Measurements from ENCODE around the gene TMEM134. TPM values are rescaled to one million over a fixed set of nuclear protein-coding genes. Genes with fewer than 3 reads are reported as not detected.
A peak's percentile ranks its signal among the peaks of the same experiment; 100 is the strongest.

Gene TMEM134
- total RNA-seq, 1 donor from 2014 or later = 38.0 TPM

DNA sequence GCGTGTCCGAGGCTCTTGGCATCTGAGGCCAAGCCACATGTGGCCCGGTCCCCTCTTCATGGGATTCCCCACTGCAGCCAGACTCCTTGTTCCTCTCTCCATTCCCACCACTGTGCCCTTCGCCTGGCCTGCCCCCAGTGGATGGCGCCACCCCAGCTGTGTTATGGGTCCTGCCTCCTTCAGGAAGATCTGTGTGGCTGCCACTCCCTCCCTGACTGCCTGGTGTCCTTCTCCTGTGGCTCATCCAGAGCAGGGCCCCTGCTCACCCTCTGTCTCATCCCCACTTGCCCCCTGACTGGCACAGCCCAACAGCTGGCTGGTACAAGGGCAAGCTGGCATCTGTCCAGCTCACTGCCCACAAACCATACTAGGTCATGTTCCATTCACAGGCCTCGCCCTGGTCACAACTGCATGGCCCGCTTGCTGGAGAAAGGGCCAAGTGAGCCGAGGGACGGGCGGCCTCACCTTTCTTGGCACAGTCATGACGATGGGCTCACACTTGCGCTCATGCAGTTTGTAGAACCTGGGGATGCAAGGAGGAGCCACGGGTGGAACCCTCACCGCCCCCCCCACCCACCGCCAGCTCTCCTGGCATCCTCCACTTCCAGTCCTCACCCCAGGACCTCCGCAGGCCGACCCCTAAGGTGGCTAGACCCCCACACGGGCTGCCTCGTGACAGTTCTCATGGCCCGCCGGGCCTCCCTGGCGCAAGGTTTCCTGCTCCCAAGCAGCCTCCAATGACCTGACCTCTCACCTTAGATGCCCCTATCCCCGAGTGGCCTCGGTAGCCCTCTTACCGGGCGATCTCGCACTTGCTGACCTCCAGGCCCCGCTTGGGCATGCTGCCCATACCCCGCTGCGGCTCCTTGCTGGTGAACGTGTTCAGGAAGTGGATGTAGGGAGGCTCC is 29.5 kb downstream of the TMEM134 start:
- Histone ChIP-seq H3K27ac (ENCODE audit: low read depth, low read length) (no peak overlapping the region), H3K9me3 (ENCODE audit: insufficient read depth, low read depth, low read length) (no peaks in the 10 kb centered on the region), H3K4me2 (ENCODE audit: low read length) (no peak overlapping the region), H2AFZ (ENCODE audit: low read depth, low read length) (no peak overlapping the region), H3K4me1 (ENCODE audit: insufficient read depth, low read length) (peaks cover 25% of the 10 kb centered on the region), H3K27me3 (ENCODE audit: insufficient read depth, low read length) (no peaks in the 10 kb centered on the region), H3K36me3 (ENCODE audit: insufficient read depth, low read length) (no peaks in the 10 kb centered on the region), H3K9ac (ENCODE audit: low read length) (no peak overlapping the region), H4K20me1 (ENCODE audit: insufficient read depth, low read length) (peaks cover 20% of the 10 kb centered on the region), H3K4me3 (ENCODE audit: insufficient read depth, low read depth, low read length) (no peak overlapping the region), H3K79me2 (ENCODE audit: insufficient read depth, low read length) (peaks cover 15% of the 10 kb centered on the region)
- DNase-seq (ENCODE audit: low read depth) (no peak), FAIRE-seq (no peak)
- Mint-ChIP-seq H3K9me3 (ENCODE audit: unreplicated experiment) (no peaks in the 10 kb centered on the region), H3K4me1 (ENCODE audit: low read depth, unreplicated experiment) (peaks cover 11% of the 10 kb centered on the region), H3K27me3 (ENCODE audit: low read depth, unreplicated experiment) (no peaks in the 10 kb centered on the region), H3K27ac (ENCODE audit: unreplicated experiment) (peak overlapping the region; percentile 87), H3K4me3 (ENCODE audit: unreplicated experiment) (no peak overlapping the region), H3K36me3 (ENCODE audit: low read depth, unreplicated experiment) (peaks cover 1% of the 10 kb centered on the region)
- no peak for TF ChIP-seq EZH2 (IDR thresholded peaks at IDR 0.05; ENCODE audit: insufficient read depth, low read length)

DNA sequence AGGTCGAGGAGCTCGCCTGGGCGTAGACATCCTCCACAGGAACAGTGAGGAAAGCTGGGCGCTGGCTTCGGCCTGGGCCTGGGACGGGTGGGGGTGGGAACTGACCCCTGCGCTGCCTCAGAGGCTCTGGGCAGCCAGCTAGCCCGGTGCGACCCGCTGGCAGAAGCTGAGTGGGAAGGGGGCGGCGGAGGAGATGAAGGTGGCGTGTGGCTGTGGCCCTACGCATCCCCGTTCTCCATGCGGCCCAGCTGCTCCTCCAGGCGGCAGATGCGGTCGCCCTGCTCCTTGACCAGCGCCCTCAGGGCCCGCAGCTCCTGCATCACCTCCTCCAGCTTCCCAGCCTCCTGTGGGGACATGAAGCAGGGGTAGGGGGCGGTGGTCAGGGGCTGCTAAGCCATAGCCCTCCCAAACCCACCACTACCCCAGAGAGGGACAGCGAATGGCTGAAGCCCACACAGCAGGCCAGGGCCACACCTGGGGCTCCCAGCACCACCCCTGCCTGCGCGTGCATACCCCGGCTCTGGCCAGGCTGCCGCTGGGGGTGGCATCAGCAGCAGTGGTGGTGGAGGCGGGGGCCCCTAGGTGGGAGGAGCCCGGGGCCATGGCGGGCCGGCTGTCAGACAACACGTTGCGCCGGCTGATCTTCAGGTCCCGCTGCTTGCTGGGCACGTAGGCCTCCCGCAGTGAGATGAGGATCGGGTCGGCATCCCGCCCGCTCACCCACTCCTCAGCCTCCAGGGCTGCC is 30.7 kb downstream of the TMEM134 start:
- peaks cover 15% of the 10 kb centered on the region for H3K79me2 ChIP-seq (ENCODE audit: insufficient read depth, low read length)
- H3K27me3 ChIP-seq (ENCODE audit: insufficient read depth, low read length) = no peaks in the 10 kb centered on the region
- no peak overlapping the region for H3K27ac ChIP-seq (ENCODE audit: low read depth, low read length)
- no peaks in the 10 kb centered on the region for H3K27me3 Mint-ChIP-seq (ENCODE audit: low read depth, unreplicated experiment)
- no peak overlapping the region for H3K27ac Mint-ChIP-seq (ENCODE audit: unreplicated experiment)
- TF ChIP-seq EZH2 (IDR thresholded peaks at IDR 0.05; ENCODE audit: insufficient read depth, low read length) (no peak), CTCF (IDR thresholded peaks at IDR 0.05; ENCODE audit: insufficient read depth, low read depth, low read length) (no peak)
- no peaks in the 10 kb centered on the region for H3K9me3 Mint-ChIP-seq (ENCODE audit: unreplicated experiment)
- H3K4me3 ChIP-seq (ENCODE audit: insufficient read depth, low read depth, low read length) = no peak overlapping the region
- no peak overlapping the region for H2AFZ ChIP-seq (ENCODE audit: low read depth, low read length)
- peaks cover 22% of the 10 kb centered on the region for H3K4me1 ChIP-seq (ENCODE audit: insufficient read depth, low read length)
- H3K4me3 Mint-ChIP-seq (ENCODE audit: unreplicated experiment) = no peak overlapping the region
- peaks cover 20% of the 10 kb centered on the region for H4K20me1 ChIP-seq (ENCODE audit: insufficient read depth, low read length)
- FAIRE-seq (no peak), DNase-seq (ENCODE audit: low read depth) (no peak)
- H3K4me2 ChIP-seq (ENCODE audit: low read length) = no peak overlapping the region
- H3K9me3 ChIP-seq (ENCODE audit: insufficient read depth, low read depth, low read length) = no peaks in the 10 kb centered on the region
- H3K36me3 Mint-ChIP-seq (ENCODE audit: low read depth, unreplicated experiment) = peaks cover 1% of the 10 kb centered on the region
- H3K4me1 Mint-ChIP-seq (ENCODE audit: low read depth, unreplicated experiment) = peaks cover 11% of the 10 kb centered on the region
- H3K36me3 ChIP-seq (ENCODE audit: insufficient read depth, low read length) = peaks cover 2% of the 10 kb centered on the region
- H3K9ac ChIP-seq (ENCODE audit: low read length) = no peak overlapping the region

DNA sequence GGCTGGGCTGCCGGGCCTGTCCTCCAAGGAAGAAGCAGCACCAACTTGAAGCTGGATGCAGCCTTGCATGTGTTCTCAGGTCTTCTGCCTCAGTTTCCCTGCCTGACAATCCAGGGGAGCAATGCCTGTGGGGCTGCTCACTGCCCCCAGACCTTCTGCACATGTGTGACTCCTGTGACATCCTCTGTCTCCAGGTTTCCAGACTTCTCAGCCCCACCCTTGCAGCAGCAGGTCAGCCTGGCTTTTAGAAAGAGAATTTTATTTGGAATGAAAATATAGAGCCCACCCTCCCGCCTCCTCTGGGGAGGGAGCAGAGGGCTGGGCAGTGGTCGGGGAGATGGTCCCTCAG is 31.3 kb downstream of the TMEM134 start:
- H3K4me1 ChIP-seq (ENCODE audit: insufficient read depth, low read length) = peaks cover 20% of the 10 kb centered on the region
- H3K9me3 Mint-ChIP-seq (ENCODE audit: unreplicated experiment) = no peaks in the 10 kb centered on the region
- no peaks in the 10 kb centered on the region for H3K27me3 Mint-ChIP-seq (ENCODE audit: low read depth, unreplicated experiment)
- DNase-seq (ENCODE audit: low read depth) (no peak), FAIRE-seq (no peak)
- no peak overlapping the region for H3K27ac ChIP-seq (ENCODE audit: low read depth, low read length)
- H3K9ac ChIP-seq (ENCODE audit: low read length) = no peak overlapping the region
- H3K4me2 ChIP-seq (ENCODE audit: low read length) = no peak overlapping the region
- no peaks in the 10 kb centered on the region for H3K27me3 ChIP-seq (ENCODE audit: insufficient read depth, low read length)
- H3K4me3 Mint-ChIP-seq (ENCODE audit: unreplicated experiment) = no peak overlapping the region
- H2AFZ ChIP-seq (ENCODE audit: low read depth, low read length) = no peak overlapping the region
- H3K79me2 ChIP-seq (ENCODE audit: insufficient read depth, low read length) = peaks cover 12% of the 10 kb centered on the region
- no peak overlapping the region for H3K4me3 ChIP-seq (ENCODE audit: insufficient read depth, low read depth, low read length)
- H3K36me3 Mint-ChIP-seq (ENCODE audit: low read depth, unreplicated experiment) = peaks cover 1% of the 10 kb centered on the region
- H3K27ac Mint-ChIP-seq (ENCODE audit: unreplicated experiment) = no peak overlapping the region
- no peak for TF ChIP-seq CTCF (IDR thresholded peaks at IDR 0.05; ENCODE audit: insufficient read depth, low read depth, low read length)
- TF ChIP-seq EZH2 (IDR thresholded peaks at IDR 0.05; ENCODE audit: insufficient read depth, low read length) = no peak
- peaks cover 11% of the 10 kb centered on the region for H3K4me1 Mint-ChIP-seq (ENCODE audit: low read depth, unreplicated experiment)
- peaks cover 19% of the 10 kb centered on the region for H4K20me1 ChIP-seq (ENCODE audit: insufficient read depth, low read length)
- H3K36me3 ChIP-seq (ENCODE audit: insufficient read depth, low read length) = peaks cover 2% of the 10 kb centered on the region
- H3K9me3 ChIP-seq (ENCODE audit: insufficient read depth, low read depth, low read length) = no peaks in the 10 kb centered on the region
